Right lung (tissue), 5 donors: ENCODE data around the gene HOXD8. TPM values are rescaled to one million over a fixed set of nuclear protein-coding genes. Genes with fewer than 3 reads are reported as not detected.

Source experiments
- DNase-seq, 2 donors: peaks; one replicate each; pipeline ENCODE4 v3.0.0-alpha.2; 2013
- polyA plus RNA-seq, 5 donors: library from polyadenylated mRNA; unstranded; fragments of 120-200 nt; gene quantifications; one replicate each; pipeline versions ENCODE4 v1.2.1 to v1.2.3, GENCODE V29; 2013; ENCODE audit warnings: inconsistent platforms in 1 of 5, low replicate concordance in 1 of 5; ENCODE audit not compliant: insufficient read length in 5 of 5, insufficient read depth in 1 of 5

The HOXD8 gene
- polyA plus RNA-seq, 5 donors: 1.1 to 1.6 (median 1.5) TPM

DNA sequence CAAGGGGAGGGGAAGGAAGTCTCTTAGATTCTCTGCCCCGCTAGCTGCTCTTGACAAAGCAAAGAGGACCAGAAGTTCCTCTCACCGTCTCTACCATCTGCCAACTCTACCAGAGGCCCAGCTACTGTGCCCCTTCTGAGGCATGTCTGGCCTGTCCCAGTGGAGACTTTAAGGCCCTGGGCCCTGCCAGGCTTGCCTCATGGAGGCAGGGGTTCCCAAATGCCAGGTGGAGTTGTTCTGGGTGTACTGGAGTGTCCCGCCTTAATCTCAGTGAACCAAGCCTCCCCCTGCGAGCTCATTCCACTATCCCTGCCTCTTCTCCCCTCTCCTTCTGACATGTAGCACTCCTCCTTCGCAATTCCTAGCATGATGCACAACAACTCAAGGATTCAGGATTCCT is 27.7 kb upstream of the HOXD8 start:
- DNase-seq: no peak

- no peak for DNase-seq
These were observed 27.1 kb upstream of the HOXD8 start for GRCh38 chr2:176102309-176102866.

GRCh38 chr2:176103194-176103593 is 26.3 kb upstream of the HOXD8 start:
- no peak for DNase-seq

DNA sequence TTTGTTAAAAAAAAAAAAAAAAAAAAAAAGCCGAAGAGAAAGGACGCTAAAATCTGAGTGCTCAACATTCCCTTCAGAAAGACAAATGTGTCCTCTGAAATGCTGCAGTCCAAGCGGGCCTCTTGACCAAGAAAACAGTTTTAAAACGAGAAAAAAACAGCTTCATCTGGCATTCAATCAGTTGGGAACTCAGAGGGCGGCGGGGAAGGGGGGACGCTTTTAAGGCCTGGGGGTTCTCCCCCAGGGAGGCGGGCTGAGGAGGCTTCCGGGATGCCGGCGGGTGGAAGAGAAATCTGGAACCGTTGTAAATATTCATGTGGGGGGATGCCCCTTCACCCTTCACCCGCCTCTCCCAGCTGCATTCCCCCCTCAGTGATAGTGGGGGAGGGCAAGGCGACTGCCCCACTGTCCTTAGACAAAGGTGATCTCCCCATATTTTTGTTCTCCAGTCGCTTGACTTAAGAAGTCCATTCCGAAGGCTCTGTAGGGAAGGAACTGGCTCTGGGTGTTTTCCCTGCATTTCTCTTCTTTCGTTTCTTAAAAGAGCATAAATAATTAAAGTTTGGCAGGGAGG is 25.7 kb upstream of the HOXD8 start:
- no peak for DNase-seq

- DNase-seq: no peak
These were observed 25.0 kb upstream of the HOXD8 start for GRCh38 chr2:176104316-176105077.

- DNase-seq: no peak
These were observed 24.3 kb upstream of the HOXD8 start for GRCh38 chr2:176105078-176105729.

DNA sequence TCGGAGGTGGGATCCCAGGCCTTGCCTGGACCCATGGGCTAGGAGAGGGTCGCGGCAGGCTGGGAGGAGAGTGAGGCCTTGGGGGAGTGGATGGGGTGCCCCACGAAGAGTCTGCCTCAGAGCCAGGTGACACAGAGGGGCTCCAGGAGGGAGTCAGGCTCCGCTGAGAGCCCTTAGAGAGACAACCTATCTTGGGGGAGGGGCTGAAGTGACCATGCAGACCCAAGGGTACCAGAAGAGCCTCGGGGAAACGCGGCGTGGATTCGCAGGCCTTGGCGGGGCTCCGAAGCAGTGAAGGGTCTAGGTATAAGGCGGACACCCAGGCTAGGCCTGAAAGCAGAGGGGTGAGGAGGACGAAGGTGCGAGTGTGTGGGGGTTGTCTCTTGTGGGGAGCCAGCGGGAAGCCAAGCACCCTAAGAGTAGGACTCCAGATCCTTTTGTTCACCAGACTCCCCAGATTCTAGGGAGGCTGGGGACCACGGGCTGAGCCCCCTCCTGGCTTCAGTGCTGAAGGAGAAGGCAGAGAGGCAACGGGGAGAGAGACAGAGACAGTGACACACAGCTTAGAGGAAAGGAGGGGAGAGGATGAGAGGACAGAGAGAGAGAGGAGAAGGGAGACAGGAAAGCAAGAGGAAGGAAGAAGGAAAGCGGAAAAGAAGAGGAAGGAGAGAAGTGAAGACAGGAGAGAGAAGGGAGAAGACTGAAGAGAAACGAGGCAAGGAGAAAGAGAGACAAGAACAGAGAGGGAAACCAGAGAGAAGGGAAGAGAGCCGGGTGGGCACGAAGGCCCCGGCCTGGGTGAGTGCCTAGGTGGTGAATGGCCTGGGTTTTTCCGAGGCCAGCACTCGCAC is 23.6 kb upstream of the HOXD8 start:
- no peak for DNase-seq

GRCh38 chr2:176106581-176107539 is 22.6 kb upstream of the HOXD8 start, which contains the start of gene HOXD11:
TSS of gene HOXD11 (plus strand) at chr2:176107280. CDS start at chr2:176107356, 76 bp downstream.
- no peak for DNase-seq

DNA sequence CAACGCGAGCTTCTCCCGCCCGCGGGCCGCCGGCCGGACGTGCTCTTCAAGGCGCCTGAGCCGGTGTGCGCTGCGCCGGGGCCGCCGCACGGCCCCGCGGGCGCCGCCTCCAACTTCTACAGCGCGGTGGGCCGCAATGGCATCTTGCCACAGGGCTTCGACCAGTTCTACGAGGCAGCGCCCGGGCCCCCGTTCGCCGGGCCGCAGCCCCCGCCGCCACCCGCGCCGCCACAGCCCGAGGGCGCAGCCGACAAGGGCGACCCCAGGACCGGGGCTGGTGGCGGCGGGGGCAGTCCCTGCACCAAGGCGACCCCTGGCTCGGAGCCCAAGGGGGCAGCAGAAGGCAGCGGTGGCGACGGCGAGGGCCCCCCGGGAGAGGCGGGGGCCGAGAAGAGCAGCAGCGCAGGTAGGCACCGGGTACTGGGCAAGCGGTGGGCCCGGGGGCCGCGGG is 21.7 kb upstream of the HOXD8 start:
- DNase-seq: no peak

GRCh38 chr2:176109192-176109901 is 20.2 kb upstream of the HOXD8 start:
- no peak for DNase-seq

DNA sequence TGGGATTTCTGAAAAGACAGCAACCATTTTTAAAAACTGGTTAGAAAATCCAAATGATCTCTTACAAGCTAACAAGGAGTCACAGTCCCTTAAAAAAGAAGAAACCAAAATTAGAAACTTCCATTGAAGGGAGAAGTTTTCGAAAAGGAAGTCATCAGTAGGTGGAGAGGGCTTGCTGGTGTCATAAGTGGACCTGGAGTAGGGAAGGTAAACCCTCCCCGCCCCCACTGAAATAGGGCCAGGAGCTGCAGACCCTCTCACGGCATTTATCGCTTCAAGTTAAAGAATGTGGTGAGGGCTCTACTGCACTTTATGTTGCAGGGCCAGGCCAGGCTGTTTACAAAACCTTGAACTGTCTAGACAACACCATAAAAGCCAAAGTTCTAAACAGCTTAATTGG is 19.6 kb upstream of the HOXD8 start:
- DNase-seq: no peak

- DNase-seq: no peak
These were observed 18.8 kb upstream of the HOXD8 start for GRCh38 chr2:176110415-176111308.

DNA sequence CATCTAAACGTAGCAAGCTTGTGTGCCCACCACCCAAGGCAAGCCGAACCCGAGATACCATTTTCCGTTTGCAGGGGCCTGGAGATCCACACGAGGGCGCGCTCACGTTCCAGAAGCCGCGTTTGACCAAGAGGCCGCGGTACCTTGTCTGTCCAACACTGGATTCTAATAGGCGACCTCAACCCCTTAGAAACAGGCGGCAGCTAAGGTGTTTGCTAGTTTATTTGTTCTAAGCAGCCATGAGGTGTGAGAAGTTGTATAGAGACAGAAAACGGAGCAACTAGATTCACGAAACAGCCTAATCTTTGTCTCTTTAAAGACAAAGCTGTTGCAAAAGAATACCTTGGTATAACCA is 18.2 kb upstream of the HOXD8 start:
- peak in 1 of 2 donors; percentile 51 for DNase-seq

DNA sequence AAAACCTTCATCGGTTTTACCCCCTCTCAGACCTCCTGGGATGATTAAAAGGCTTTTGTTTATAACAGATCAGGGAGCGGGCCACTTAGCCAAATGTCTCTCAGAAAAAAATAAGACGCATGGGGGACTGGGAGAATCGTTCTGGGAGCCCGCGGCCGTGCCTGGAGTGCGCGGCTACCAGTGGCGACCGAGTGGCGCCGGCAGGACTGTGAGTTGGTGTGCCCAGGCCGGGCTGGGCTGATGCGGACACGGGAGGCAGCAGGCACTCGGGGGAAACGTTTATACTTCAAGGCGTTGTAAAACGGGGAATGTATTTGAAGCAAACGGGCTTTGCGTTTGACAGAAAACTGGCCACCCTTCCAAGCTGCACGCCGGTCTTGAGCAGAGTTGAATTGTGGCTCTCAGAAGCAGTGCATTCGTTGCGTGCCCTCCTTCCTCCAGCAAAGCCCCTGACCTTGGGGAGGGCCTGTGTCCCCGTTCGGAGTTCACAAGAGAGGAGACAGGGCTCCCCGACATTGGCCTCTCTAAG is 17.6 kb upstream of the HOXD8 start:
- DNase-seq: no peak

GRCh38 chr2:176112375-176113302 is 16.9 kb upstream of the HOXD8 start:
- no peak for DNase-seq

GRCh38 chr2:176114120-176114929 is 15.2 kb upstream of the HOXD8 start:
- no peak for DNase-seq
